Measurements from ENCODE around the gene SEC14L5. TPM values are rescaled to one million over a fixed set of nuclear protein-coding genes. Genes with fewer than 3 reads are reported as not detected.

The SEC14L5 gene
- total RNA-seq, 1 donor from 2014 or later: 3.1 TPM

DNA sequence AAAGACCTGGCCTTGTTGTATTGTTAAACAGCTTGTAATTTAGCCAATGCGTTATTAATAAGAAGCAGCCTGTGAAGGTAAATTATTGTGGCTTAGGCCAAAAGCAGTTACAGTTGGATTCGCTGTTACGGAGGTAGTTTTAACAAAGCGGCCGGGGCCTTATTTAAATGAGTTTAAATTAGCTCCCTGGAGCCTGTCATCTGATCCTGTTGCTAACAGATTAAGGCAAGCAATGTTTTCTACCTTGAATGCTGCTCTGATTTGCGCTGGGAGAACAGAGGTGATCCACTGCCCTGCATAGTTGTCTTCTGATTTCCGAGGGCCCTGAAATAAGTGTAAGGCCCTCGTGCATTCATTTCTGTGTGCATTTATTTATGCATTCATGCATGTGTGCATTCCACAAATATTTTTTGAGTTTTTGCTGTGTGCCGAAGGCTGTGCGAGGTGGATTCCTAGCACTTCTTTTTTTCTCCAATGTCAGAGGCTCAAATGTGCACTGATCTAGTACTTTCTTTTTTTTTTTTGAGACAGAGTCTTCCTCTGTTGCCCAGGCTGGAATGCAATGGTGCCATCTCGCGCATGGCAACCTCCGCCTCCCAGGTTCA lies 10.9 kb downstream of the SEC14L5 start:
- H3K4me3 Mint-ChIP-seq (ENCODE audit: unreplicated experiment): peak overlapping the region; percentile 38
- H3K27me3 Mint-ChIP-seq (ENCODE audit: unreplicated experiment): no peaks in the 10 kb centered on the region
- peak overlapping the region; percentile 29 for H3K27ac Mint-ChIP-seq (ENCODE audit: unreplicated experiment)
- TF ChIP-seq, protein P1, sequence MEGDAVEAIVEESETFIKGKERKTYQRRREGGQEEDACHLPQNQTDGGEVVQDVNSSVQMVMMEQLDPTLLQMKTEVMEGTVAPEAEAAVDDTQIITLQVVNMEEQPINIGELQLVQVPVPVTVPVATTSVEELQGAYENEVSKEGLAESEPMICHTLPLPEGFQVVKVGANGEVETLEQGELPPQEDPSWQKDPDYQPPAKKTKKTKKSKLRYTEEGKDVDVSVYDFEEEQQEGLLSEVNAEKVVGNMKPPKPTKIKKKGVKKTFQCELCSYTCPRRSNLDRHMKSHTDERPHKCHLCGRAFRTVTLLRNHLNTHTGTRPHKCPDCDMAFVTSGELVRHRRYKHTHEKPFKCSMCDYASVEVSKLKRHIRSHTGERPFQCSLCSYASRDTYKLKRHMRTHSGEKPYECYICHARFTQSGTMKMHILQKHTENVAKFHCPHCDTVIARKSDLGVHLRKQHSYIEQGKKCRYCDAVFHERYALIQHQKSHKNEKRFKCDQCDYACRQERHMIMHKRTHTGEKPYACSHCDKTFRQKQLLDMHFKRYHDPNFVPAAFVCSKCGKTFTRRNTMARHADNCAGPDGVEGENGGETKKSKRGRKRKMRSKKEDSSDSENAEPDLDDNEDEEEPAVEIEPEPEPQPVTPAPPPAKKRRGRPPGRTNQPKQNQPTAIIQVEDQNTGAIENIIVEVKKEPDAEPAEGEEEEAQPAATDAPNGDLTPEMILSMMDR (IDR thresholded peaks at IDR 0.05; ENCODE audit: partially characterized antibody, unreplicated experiment): no peak
- no peaks in the 10 kb centered on the region for H3K36me3 Mint-ChIP-seq (ENCODE audit: unreplicated experiment)
- peaks cover 18% of the 10 kb centered on the region for H3K4me1 Mint-ChIP-seq (ENCODE audit: low read depth, unreplicated experiment)
- no peak for DNase-seq
- no peaks in the 10 kb centered on the region for H3K9me3 Mint-ChIP-seq (ENCODE audit: unreplicated experiment)

GRCh38 chr16:4970010-4970409 lies 11.9 kb downstream of the SEC14L5 start:
- H3K36me3 Mint-ChIP-seq (ENCODE audit: unreplicated experiment): no peaks in the 10 kb centered on the region
- H3K27me3 Mint-ChIP-seq (ENCODE audit: unreplicated experiment): no peaks in the 10 kb centered on the region
- TF ChIP-seq, protein P1 (IDR thresholded peaks at IDR 0.05; ENCODE audit: partially characterized antibody, unreplicated experiment): no peak
- no peak for DNase-seq
- no peaks in the 10 kb centered on the region for H3K9me3 Mint-ChIP-seq (ENCODE audit: unreplicated experiment)
- H3K4me3 Mint-ChIP-seq (ENCODE audit: unreplicated experiment): no peak overlapping the region
- peaks cover 18% of the 10 kb centered on the region for H3K4me1 Mint-ChIP-seq (ENCODE audit: low read depth, unreplicated experiment)
- no peak overlapping the region for H3K27ac Mint-ChIP-seq (ENCODE audit: unreplicated experiment)

GRCh38 chr16:4972938-4973587 lies 14.9 kb downstream of the SEC14L5 start:
- H3K36me3 Mint-ChIP-seq (ENCODE audit: unreplicated experiment): peaks cover 4% of the 10 kb centered on the region
- DNase-seq: peak; percentile 66
- H3K4me1 Mint-ChIP-seq (ENCODE audit: low read depth, unreplicated experiment): peaks cover 18% of the 10 kb centered on the region
- peak overlapping the region; percentile 28 for H3K4me3 Mint-ChIP-seq (ENCODE audit: unreplicated experiment)
- no peaks in the 10 kb centered on the region for H3K27me3 Mint-ChIP-seq (ENCODE audit: unreplicated experiment)
- TF ChIP-seq, protein P1 (IDR thresholded peaks at IDR 0.05; ENCODE audit: partially characterized antibody, unreplicated experiment): no peak
- peak overlapping the region; percentile 85 for H3K27ac Mint-ChIP-seq (ENCODE audit: unreplicated experiment)
- no peaks in the 10 kb centered on the region for H3K9me3 Mint-ChIP-seq (ENCODE audit: unreplicated experiment)

DNA sequence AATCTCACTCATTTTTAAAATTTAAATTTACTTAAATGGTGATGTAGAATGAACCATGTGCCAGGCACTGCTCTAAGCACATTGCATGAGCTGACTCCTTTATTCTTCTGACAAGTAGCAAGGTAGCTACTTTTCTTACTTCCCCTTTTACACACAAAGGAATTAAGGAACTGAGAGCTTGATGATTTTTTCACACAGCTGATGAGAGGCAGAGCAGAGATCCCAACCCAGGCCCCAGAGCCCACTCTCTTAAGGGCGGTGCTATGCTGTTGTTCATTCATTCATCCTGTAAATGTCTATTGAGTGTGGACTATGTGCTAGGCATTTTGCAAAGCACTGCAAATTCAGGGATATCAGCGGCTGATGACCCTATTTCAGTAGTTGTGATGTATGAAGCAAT lies 17.9 kb downstream of the SEC14L5 start:
- Mint-ChIP-seq H3K27me3 (ENCODE audit: unreplicated experiment) (no peaks in the 10 kb centered on the region), H3K36me3 (ENCODE audit: unreplicated experiment) (peaks cover 4% of the 10 kb centered on the region), H3K9me3 (ENCODE audit: unreplicated experiment) (peaks cover 4% of the 10 kb centered on the region), H3K4me3 (ENCODE audit: unreplicated experiment) (no peak overlapping the region), H3K27ac (ENCODE audit: unreplicated experiment) (no peak overlapping the region), H3K4me1 (ENCODE audit: low read depth, unreplicated experiment) (peaks cover 14% of the 10 kb centered on the region)
- TF ChIP-seq, protein P1 (IDR thresholded peaks at IDR 0.05; ENCODE audit: partially characterized antibody, unreplicated experiment): no peak
- no peak for DNase-seq

GRCh38 chr16:4976611-4977145 lies 18.5 kb downstream of the SEC14L5 start:
- TF ChIP-seq, protein P1 (IDR thresholded peaks at IDR 0.05; ENCODE audit: partially characterized antibody, unreplicated experiment): no peak
- Mint-ChIP-seq H3K27ac (ENCODE audit: unreplicated experiment) (no peak overlapping the region), H3K4me1 (ENCODE audit: low read depth, unreplicated experiment) (peaks cover 14% of the 10 kb centered on the region), H3K36me3 (ENCODE audit: unreplicated experiment) (peaks cover 4% of the 10 kb centered on the region), H3K27me3 (ENCODE audit: unreplicated experiment) (no peaks in the 10 kb centered on the region), H3K9me3 (ENCODE audit: unreplicated experiment) (peaks cover 4% of the 10 kb centered on the region), H3K4me3 (ENCODE audit: unreplicated experiment) (no peak overlapping the region)
- no peak for DNase-seq
